Ishikawa (cell line): ENCODE measurements around the gene ADISSP.

Experiments used
- EGR1 ChIP-seq: IDR thresholded peaks from 2 replicates; pipeline ENCODE4 v1.6.1; 2012
- RAD21 ChIP-seq: IDR thresholded peaks from 2 replicates; pipeline ENCODE4 v1.6.1; 2012; ENCODE audit warnings: low read depth
- TCF12 ChIP-seq: IDR thresholded peaks from 2 replicates; pipeline ENCODE4 v1.6.1; 2012; ENCODE audit warnings: low read depth
- TF ChIP-seq, protein P1 (sequence below): IDR thresholded peaks from 2 replicates; pipeline ENCODE4 v1.6.1; 2012

DNA sequence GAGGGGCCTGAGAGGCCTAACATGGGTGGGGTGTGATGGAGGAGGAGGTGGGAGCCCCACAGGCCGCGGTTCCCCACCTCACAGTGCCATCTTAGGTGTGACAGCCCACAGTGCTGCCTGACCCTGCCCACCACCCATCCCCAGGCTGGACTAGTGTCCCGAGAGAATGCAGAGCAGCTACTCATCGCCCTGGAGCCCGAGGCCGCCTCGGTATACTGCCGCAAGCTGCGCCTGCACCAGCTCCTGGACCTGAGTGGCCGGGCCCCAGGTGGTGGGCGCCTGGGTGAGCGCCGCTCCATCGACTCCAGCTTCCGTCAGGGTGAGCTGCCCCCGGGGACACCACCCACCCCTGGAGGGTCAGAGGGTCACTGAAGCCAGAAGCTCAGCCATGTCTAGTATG is 19.5 kb downstream of the ADISSP start:
- TF ChIP-seq RAD21, result no peak
- TF ChIP-seq EGR1, result no peak
- no peak for TF ChIP-seq TCF12
- TF ChIP-seq, protein P1, sequence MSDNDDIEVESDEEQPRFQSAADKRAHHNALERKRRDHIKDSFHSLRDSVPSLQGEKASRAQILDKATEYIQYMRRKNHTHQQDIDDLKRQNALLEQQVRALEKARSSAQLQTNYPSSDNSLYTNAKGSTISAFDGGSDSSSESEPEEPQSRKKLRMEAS, result no peak
